AG09319 (cell line): Measurements from ENCODE around the gene NTSR2.

Experiments used
- DNase-seq: peaks from one replicate; pipeline ENCODE4 v3.0.0-alpha.2; 2010; ENCODE audit warnings: low read depth; ENCODE audit errors: extremely low read depth
- CTCF ChIP-seq: IDR thresholded peaks from 2 replicates; pipeline ENCODE4 v1.5.1; 2011; ENCODE audit warnings: low read depth, mild to moderate bottlenecking, inconsistent platforms, low read length, moderate library complexity

NTSR2 gene

DNA sequence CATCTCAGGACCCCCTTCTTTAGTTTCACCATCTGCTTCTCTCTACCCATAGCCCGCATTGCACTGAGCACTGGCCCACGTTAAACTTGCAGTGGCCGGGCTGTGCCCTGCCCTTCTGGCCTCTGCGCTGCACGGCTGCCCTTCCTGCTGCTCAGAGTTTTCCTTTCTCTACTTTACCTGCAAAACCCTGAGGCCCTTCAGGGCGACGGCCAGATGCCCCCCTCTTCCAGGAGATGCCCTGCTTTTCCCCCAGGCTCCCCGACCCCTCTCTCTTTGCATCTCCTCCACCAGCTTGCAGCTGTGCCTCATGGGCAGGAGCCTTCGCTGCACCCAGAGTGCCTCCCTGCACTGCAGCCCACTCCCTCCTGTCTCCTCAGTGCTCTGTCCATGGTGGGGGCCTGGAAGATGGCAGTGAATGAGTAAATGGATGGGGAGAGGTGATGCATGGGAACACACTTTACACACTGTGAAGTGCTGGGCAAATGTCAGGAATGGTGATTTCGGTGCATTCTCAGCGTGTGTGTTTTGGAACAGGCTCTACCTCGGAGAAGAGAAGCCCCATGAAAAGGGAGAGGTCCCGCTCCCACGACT, 53.8 kb downstream of the NTSR2 start:
- DNase-seq: no peak
- no peak for TF ChIP-seq CTCF

GRCh38 chr2:11615209-11615608, 54.8 kb downstream of the NTSR2 start:
- TF ChIP-seq CTCF: no peak
- DNase-seq: no peak

DNA sequence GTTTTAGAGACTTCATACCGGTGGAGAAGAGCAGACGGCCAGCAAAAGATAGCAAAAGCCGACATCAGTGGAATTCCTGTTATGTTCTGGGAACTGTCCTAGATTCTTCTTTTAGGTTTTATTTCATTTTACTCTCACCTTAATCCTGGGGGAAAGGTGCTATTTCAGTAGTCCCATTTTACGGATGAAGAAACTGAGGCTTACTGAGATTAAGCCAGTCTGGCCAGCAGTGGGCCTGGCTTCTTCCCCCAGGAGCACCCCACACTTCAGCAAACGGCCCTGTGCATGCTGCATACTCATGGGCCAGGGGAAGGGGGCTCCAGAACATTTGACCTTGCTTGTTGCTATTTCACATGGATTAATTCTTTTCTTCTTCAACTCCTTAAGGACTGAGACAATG, 56.7 kb downstream of the NTSR2 start:
- TF ChIP-seq CTCF: no peak
- DNase-seq: no peak

DNA sequence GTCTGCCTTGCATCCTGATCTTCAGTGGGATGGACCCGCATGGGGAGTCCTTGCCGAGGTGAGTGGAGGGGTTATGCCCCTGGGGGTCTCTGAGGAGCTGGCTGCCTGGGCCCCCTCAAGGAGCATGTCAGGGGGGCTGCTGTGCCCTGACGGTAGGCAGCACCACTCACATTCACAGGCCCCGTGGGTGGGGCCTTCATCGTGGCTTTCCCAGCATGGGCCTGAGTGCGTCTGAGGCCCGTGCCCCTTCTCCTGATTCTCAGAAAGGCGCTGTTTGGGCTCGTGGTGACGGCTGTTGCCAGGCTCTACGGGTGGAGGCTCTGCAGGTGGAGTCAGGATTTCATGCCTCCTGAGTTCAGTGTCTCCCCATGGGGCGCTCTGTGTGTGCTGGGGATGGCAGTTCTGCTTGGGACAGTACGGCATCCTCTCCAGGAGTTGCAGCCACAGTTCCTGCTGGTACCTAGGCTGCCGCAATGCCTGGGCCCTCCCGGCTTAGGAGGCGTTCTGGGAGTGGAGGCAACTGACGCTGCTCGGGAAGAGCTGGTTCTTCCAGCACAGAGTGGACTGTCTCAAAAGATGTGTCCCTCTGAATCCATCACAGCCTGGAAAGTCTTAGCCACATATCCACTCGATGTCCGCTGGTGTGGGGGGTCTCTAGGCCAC, 57.3 kb downstream of the NTSR2 start:
- no peak for DNase-seq
- TF ChIP-seq CTCF: no peak

GRCh38 chr2:11611251-11611650, 58.7 kb downstream of the NTSR2 start:
- DNase-seq: no peak
- TF ChIP-seq CTCF: no peak

GRCh38 chr2:11610624-11611242, 59.3 kb downstream of the NTSR2 start:
- DNase-seq: no peak
- TF ChIP-seq CTCF: no peak
